ENCODE measurements around the gene NECTIN4. TPM values are rescaled to one million over a fixed set of nuclear protein-coding genes. Genes with fewer than 3 reads are reported as not detected.

Gene NECTIN4
- total RNA-seq, 1 donor: under 0.01 TPM

DNA sequence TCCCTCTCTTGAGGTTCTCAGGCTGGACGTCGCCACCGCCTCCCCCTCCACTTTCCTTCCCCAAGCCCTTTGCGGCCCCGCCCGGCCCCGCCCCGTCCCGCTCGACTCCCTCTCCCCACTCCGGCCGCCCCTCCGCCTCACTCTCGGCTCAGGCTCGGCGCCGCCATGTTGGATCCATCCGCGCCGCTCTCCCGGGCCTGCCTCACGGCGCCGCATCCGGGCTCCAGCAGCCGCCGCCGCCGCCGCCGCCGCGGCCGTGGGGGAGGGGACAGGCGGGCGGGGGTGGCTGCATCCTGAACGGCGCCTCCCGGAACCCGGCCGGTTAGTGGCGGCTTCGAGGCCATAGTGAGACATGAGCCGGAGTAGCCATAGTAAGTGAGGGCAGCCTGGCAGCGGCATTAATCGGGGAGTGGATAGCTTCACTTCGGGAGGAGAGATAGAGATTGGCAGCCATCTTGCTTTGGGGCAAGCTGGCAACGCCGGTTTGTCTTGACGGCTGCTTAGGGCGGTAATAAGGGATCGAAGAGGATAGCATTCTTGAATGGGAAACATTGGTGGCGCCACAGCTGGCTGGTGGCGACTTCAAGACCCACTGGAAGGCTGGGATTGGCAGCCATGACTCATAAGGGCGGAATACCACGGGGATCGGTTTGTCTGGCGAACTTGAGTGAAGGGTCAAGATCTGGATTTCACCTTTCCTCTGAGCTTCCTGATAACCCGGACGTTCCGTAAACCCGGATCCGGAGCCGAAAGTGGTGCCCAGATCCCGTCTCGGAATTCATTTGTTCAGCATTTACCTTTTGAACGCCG is 43.3 kb upstream of the NECTIN4 start, which contains the start of gene DEDD:
TSS of gene DEDD (minus strand) at position 258 of the 810 bp plus-strand sequence. CDS start 8,205 bp downstream, outside the sequence.
- TF ChIP-seq, protein P1, sequence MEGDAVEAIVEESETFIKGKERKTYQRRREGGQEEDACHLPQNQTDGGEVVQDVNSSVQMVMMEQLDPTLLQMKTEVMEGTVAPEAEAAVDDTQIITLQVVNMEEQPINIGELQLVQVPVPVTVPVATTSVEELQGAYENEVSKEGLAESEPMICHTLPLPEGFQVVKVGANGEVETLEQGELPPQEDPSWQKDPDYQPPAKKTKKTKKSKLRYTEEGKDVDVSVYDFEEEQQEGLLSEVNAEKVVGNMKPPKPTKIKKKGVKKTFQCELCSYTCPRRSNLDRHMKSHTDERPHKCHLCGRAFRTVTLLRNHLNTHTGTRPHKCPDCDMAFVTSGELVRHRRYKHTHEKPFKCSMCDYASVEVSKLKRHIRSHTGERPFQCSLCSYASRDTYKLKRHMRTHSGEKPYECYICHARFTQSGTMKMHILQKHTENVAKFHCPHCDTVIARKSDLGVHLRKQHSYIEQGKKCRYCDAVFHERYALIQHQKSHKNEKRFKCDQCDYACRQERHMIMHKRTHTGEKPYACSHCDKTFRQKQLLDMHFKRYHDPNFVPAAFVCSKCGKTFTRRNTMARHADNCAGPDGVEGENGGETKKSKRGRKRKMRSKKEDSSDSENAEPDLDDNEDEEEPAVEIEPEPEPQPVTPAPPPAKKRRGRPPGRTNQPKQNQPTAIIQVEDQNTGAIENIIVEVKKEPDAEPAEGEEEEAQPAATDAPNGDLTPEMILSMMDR (IDR thresholded peaks at IDR 0.05; ENCODE audit: extremely low read depth, low read depth, low read length): no peak

DNA sequence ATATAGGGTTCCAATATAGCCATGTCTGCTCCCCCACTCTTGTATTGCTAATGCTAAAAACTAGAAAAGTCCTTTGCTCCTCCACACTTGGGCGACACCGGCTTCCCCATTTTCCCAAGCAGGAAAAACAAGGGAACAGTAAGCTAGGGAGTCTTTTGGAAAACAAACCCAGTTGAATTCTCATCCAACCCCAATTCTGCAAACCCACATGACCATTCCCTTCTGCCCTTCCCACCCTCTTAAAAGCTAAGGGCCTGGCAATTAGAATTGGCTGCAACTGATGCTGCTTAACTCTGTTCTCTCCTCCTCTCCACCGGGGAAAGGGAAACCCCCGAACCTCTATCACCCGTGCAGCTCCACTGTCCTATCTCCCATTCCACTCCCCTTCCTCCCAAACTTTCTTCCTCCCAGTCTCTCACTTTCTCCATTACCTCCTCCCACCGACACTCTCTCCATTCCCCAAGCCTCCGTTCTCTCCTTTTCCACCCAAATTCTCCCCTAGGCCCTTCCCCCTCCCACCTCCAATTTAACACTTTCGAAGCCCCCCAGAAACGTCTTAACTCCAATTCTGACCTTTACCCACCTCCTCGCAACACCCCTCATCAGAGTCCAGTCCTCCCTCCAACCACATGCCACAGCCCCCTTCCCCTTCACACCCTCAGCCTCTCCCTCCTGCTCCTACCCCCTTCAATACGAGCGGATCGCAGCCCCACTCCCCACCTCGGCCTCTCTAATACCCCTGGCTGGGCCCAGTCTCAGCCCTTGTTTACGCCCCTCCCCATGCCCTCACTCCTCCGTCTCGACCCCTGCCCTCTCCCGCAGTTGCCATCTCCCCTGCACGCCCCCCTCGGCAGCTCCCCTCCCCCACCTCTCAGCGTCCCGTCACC is 42.4 kb upstream of the NECTIN4 start:
- TF ChIP-seq, protein P1 (IDR thresholded peaks at IDR 0.05; ENCODE audit: extremely low read depth, low read depth, low read length): no peak
- peak; percentile 77 for DNase-seq (ENCODE audit: insufficient read length, low spot score, missing footprints)
- peak overlapping the region; percentile 97 for H3K4me2 ChIP-seq (ENCODE audit: insufficient read depth, low read length)
- H3K27me3 ChIP-seq (ENCODE audit: insufficient read depth, low read length): no peaks in the 10 kb centered on the region
- peak overlapping the region; percentile 96 for H3K27ac ChIP-seq (ENCODE audit: low read depth, low read length)
- H4K20me1 ChIP-seq (ENCODE audit: insufficient read depth, low read length): peaks cover 13% of the 10 kb centered on the region
- peaks cover 17% of the 10 kb centered on the region for H3K36me3 ChIP-seq (ENCODE audit: insufficient read depth, low read length)
- H3K4me3 ChIP-seq (ENCODE audit: insufficient read depth, low read length): peak overlapping the region; percentile 100
- H3K4me1 ChIP-seq (ENCODE audit: insufficient read depth, low read length): peaks cover 20% of the 10 kb centered on the region
- H2AFZ ChIP-seq (ENCODE audit: low read length): peak overlapping the region; percentile 79
- H3K9me3 ChIP-seq (ENCODE audit: low read depth, low read length): no peaks in the 10 kb centered on the region
- peaks cover 81% of the 10 kb centered on the region for H3K79me2 ChIP-seq (ENCODE audit: insufficient read depth, low read length)

More for the DNA sequence above, 43.3 kb upstream of the NECTIN4 start, which contains the start of gene DEDD:
- Histone ChIP-seq H3K4me1 (ENCODE audit: insufficient read depth, low read length) (peaks cover 20% of the 10 kb centered on the region), H3K27ac (ENCODE audit: low read depth, low read length) (peak within 1 kb of the TSS; percentile 96), H2AFZ (ENCODE audit: low read length) (peak within 1 kb of the TSS; percentile 100), H3K27me3 (ENCODE audit: insufficient read depth, low read length) (no peaks in the 10 kb centered on the region), H3K79me2 (ENCODE audit: insufficient read depth, low read length) (peaks cover 73% of the 10 kb centered on the region), H3K4me2 (ENCODE audit: insufficient read depth, low read length) (peak within 1 kb of the TSS; percentile 99), H4K20me1 (ENCODE audit: insufficient read depth, low read length) (peaks cover 11% of the 10 kb centered on the region), H3K36me3 (ENCODE audit: insufficient read depth, low read length) (peaks cover 17% of the 10 kb centered on the region), H3K9me3 (ENCODE audit: low read depth, low read length) (no peaks in the 10 kb centered on the region), H3K4me3 (ENCODE audit: insufficient read depth, low read length) (peak within 1 kb of the TSS; percentile 100)
- DNase-seq (ENCODE audit: insufficient read length, low spot score, missing footprints): peak; percentile 97

DNA sequence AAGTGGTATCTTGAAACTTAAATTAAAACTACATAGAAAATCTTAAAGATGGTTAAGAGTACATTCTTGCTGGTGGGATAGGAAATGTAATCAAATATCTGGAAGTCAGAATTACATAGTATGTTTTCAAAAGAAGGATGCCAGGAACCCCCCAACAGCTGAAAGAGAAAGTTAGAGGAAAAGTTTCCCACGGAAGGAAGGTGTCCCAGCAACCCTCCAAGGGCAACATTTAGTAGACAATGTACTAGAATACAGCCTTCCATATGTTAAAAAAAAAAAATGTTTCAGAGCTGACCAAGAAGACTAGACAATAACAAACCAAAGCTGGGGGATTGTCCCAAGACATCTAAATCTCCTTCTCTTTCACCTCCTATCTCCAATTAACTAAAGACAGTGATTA is 40.9 kb upstream of the NECTIN4 start:
- TF ChIP-seq, protein P1 (IDR thresholded peaks at IDR 0.05; ENCODE audit: extremely low read depth, low read depth, low read length): no peak
- H3K79me2 ChIP-seq (ENCODE audit: insufficient read depth, low read length): peaks cover 93% of the 10 kb centered on the region
- peaks cover 20% of the 10 kb centered on the region for H4K20me1 ChIP-seq (ENCODE audit: insufficient read depth, low read length)
- H3K4me1 ChIP-seq (ENCODE audit: insufficient read depth, low read length): peaks cover 20% of the 10 kb centered on the region
- no peak overlapping the region for H2AFZ ChIP-seq (ENCODE audit: low read length)
- no peak overlapping the region for H3K4me3 ChIP-seq (ENCODE audit: insufficient read depth, low read length)
- H3K9me3 ChIP-seq (ENCODE audit: low read depth, low read length): no peaks in the 10 kb centered on the region
- peaks cover 24% of the 10 kb centered on the region for H3K36me3 ChIP-seq (ENCODE audit: insufficient read depth, low read length)
- peak overlapping the region; percentile 6 for H3K27ac ChIP-seq (ENCODE audit: low read depth, low read length)
- no peaks in the 10 kb centered on the region for H3K27me3 ChIP-seq (ENCODE audit: insufficient read depth, low read length)
- no peak for DNase-seq (ENCODE audit: insufficient read length, low spot score, missing footprints)
- H3K4me2 ChIP-seq (ENCODE audit: insufficient read depth, low read length): peak overlapping the region; percentile 97
